H1 (cell line): ENCODE measurements around the gene GP9. TPM values are rescaled to one million over a fixed set of nuclear protein-coding genes. Genes with fewer than 3 reads are reported as not detected.

Experiments used
- ASH2L ChIP-seq: fragments of 200-600, 300-600 bp; sonication (generic); IDR thresholded peaks from one replicate; pipeline ENCODE4 v1.7.1; 2017; ENCODE audit warnings: low read length
- HDAC2 ChIP-seq, 2 experiments: fragments of 300-600 bp in 1 of 2; sonication (generic) in 1 of 2; IDR thresholded peaks; 2 replicates each; pipeline ENCODE4 v1.6.1; 2011 to 2012; ENCODE audit warnings: low read depth in 2 of 2, low read length in 2 of 2, mild to moderate bottlenecking in 2 of 2, moderate library complexity in 2 of 2, borderline replicate concordance in 1 of 2, inconsistent platforms in 1 of 2
- MAFK ChIP-seq: IDR thresholded peaks from 2 replicates; pipeline ENCODE4 v1.6.1; 2012; ENCODE audit warnings: low read depth, mild to moderate bottlenecking, improper control_type of control experiment, low read length
- SAP30 ChIP-seq: fragments of 300-600 bp; sonication (generic); IDR thresholded peaks from 2 replicates; pipeline ENCODE4 v1.7.1; 2012; ENCODE audit warnings: low read length, moderate library complexity, mild to moderate bottlenecking, inconsistent platforms; ENCODE audit not compliant: insufficient read depth, insufficient replicate concordance
- TAF1 ChIP-seq: IDR thresholded peaks from 2 replicates; pipeline ENCODE4 v1.6.1; 2011; ENCODE audit warnings: mild to moderate bottlenecking, low read depth, low read length
- YY1 ChIP-seq: IDR thresholded peaks from 2 replicates; pipeline ENCODE4 v1.6.1; 2011; ENCODE audit warnings: low read depth, mild to moderate bottlenecking, low read length
- polyA plus RNA-seq, 7 experiments: library from polyadenylated mRNA; depleted of rRNA in 3 of 7; stranded (reverse) in 5 of 7; unstranded in 2 of 7; fragments of >200 nt in 5 of 7; fragments of 200-250 nt in 2 of 7; gene quantifications; 1 replicate in 5 of 7; 2 replicates in 1 of 7; 4 replicates in 1 of 7; pipeline versions ENCODE4 v1.2.1 to v1.2.3, GENCODE V29; 2011 to 2013; ENCODE audit warnings: missing spikeins in 2 of 7, mixed read lengths in 2 of 7
- total RNA-seq: library from RNA; stranded (reverse); fragmentation: NEBNext Ultra II Directional; extraction: Animal tissue kit (Norgen Biotek cat#: 25700); gene quantifications from 2 replicates; pipeline ENCODE4 v1.2.1, GENCODE V29; 2021

GP9 gene
- total and polyA plus RNA-seq, 2 of the 8 experiments (the other 6 are each of a cell fraction or from before 2014, with no cell fraction given), result not detected

- TF ChIP-seq HDAC2 (IDR thresholded peaks at IDR 0.05; ENCODE audit: borderline replicate concordance in 1 of 2, low read depth in 2 of 2, low read length in 2 of 2) (no peak), YY1 (no peak), TAF1 (no peak), SAP30 (no peak), ASH2L (no peak), MAFK (no peak)
These were observed 46.4 kb downstream of the GP9 start (continued) for GRCh38 chr3:129106866-129107565.
